ENCODE measurements around the gene EHD2.
"Not testable (repeated sequence)": the region's sequence is repeated elsewhere in the genome, so short reads cannot be mapped to it uniquely, and the experiment has no call there.

The EHD2 gene

DNA sequence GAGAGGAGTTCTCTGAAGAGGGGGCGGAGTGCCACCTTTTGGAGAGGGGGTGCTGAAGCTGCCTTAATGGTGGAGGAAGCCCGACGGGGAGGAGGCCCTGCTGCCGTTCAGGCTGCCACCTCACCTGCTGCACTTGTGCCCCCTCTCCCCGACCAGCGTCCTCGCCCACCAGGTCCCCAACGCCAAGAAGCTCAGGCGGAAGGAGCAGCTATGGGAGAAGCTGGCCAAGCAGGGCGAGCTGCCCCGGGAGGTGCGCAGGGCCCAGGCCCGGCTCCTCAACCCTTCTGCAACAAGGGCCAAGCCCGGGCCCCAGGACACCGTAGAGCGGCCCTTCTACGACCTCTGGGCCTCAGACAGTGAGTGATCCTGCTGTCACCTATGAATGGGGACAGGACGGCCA lies 37.5 kb downstream of the EHD2 start:
- DNase-seq (ENCODE audit: low spot score) = no peak

DNA sequence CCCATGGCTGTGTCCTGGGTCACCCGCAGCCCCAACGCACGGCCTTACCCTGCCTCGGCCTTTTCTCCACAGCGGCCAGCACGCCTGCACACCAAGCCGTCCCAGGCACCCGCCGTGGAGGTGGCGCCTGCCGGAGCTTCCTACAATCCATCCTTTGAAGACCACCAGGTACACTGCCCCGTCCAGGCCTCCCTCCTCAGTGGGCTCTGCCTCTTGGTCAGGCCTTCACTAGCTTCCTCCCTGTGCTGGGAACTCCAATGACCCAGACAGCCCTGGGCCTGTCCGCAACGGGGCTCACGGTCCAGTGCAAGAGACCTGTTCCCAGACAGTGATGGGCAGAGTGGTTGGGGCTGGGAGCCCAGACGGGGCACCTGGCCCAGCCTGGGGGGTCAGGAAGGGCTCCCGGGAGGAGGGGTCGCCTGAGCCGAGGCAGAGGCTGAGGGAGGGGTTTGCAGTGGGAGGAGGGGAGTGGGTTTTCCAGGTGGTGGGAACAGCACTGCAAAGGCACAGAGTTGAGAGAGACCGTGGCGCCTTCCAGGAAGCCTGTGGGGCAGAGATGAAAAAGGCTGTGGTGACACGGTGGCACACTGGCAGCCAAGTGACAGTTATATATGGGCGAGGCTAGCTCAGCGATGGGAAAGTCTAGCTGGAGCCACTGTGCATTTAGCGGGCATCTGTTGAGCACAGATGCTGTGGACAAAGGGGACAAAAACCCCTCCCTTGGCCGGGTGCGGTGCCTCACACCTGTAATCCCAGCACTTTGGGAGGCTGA lies 39.4 kb downstream of the EHD2 start:
- DNase-seq (ENCODE audit: low spot score) = no peak

DNA sequence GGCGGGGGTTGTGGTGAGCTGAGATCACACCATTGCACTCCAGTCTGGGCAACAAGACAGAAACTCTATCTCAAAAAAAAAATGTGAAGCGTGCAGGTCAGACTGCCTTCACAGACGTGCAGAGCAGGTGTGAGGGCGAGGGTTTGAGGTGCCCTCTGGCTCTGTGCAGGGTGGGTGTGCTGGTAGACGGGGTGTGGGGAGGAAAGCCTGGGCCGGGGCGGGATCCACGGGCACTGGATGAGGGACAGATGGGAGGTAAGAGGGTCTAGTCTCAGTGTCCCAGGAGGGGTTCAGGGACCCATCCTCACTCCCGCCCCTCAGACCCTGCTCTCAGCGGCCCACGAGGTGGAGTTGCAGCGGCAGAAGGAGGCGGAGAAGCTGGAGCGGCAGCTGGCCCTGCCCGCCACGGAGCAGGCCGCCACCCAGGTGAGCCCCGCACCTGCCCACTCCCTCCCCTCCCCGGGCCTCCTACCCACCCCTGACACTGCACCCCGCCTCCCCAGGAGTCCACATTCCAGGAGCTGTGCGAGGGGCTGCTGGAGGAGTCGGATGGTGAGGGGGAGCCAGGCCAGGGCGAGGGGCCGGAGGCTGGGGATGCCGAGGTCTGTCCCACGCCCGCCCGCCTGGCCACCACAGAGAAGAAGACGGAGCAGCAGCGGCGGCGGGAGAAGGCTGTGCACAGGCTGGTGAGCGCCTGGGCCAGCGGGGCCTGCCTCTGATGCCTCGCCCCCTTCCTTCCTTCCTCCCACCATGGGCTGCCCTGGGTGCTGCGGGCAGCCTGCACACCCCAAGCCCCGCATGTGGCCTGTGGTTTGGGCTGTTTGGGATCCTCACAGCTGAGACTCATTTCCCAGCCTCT lies 41.2 kb downstream of the EHD2 start:
- no peak for DNase-seq (ENCODE audit: low spot score)

DNA sequence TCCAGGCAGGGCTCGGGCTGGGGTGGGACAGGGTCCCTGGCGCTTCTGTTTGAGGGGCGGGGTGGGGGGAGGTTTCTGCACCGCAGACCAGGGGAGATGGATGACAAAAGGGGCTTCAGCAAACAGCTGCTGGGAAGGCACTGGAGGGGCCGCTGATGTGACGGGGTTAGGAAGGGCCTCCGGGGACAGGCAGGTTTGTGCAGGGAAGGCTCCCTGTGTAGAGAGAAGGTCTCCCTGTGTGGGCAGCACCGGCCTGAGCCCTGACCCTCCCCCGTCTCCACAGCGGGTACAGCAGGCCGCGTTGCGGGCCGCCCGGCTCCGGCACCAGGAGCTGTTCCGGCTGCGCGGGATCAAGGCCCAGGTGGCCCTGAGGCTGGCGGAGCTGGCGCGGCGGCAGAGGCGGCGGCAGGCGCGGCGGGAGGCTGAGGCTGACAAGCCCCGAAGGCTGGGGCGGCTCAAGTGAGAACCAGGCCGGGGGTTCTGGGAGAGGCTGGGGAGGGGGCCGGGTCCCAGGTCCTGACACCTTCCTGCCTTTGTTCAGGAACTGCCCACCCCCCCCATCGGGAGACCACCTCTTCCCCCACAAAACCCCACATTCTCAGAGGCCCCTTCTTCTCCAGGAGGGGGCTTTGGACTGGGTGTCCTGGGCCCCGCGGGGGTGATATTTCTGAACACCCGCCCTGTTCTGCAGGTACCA lies 42.0 kb downstream of the EHD2 start:
- no peak for DNase-seq (ENCODE audit: low spot score)

DNA sequence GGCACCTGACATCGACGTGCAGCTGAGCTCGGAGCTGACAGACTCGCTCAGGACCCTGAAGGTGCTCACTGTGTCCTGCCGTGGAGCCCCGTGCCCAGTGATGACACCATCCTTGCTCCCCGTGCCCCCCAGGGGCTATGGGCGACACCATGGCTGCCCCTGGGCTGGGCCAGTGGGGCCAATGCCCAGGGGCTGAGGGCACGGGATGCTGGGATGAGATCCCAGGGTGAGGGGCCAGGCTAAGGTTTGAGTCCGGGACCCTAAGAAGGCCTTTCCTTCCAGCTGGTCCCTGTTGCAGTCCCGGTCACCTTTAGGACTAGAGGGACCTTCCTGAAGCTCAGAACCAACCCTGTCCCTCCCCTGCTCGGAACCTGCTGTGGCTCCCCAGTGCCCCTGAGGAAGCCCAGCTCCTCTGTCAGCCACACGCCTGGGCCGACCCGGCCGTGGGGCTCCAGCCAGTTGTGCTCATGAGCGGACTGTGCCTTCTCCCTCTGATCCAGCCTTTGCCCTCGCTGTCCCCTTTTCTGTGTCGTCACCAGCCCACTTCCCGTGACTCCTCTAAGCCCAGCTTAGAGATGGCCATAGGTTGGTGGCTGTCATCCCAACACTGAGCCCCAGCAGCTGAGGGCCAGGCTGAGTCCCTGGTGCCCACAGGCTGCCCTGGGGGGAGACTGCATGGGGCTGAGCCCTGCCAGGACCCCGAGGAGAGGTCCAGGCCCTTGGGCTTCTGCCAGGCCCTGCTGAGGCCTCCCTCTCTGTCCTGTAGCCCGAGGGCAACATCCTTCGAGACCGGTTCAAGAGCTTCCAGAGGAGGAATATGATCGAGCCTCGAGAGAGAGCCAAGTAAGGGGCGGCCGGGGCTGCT lies 42.8 kb downstream of the EHD2 start:
- no peak for DNase-seq (ENCODE audit: low spot score)

DNA sequence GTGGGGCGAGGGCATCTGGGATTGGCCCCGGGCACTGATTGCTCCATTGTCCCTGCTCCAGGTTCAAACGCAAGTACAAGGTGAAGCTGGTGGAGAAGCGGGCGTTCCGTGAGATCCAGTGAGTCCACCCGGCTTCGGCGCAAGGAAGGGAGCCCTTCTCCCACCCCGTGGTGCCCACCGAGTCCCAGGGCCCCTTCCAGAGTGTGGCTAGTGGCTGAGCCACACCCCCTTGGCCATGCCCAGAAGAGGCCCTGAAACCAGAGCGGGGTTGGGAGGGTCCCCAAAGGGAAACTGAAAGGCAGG lies 43.4 kb downstream of the EHD2 start:
- DNase-seq (ENCODE audit: low spot score) = no peak

DNA sequence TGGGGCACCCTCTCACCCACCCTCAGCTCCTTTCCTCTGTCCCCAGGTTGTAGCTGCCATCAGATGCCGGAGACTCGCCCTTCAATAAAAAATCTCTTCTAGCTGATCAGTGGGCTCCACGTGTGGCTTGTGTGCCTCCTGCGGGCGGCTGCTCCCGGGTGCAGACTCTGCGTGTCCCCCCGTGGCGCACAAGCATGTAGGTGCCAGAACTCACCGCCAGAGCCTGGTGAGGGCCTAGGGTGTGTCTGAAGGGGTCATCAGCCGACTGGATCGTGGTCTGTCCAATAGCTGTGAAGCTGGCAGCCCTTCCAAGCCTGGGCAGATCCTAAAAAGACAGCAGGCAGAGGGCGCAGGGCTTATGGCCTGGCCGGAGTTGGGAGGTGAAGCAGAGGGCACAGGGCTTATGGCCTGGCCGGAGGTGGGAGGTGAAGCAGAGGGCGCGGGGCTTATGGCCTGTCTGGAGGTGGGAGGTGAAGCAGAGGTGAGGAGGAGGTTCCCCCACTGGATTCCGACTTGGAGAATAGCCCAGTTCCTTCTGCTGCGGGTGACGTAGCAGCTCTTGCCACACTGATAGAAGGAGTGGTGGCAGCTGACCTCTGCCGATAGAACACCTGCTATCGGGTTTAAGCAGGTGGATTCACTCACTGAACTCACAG lies 43.9 kb downstream of the EHD2 start:
- no peak for DNase-seq (ENCODE audit: low spot score)

DNA sequence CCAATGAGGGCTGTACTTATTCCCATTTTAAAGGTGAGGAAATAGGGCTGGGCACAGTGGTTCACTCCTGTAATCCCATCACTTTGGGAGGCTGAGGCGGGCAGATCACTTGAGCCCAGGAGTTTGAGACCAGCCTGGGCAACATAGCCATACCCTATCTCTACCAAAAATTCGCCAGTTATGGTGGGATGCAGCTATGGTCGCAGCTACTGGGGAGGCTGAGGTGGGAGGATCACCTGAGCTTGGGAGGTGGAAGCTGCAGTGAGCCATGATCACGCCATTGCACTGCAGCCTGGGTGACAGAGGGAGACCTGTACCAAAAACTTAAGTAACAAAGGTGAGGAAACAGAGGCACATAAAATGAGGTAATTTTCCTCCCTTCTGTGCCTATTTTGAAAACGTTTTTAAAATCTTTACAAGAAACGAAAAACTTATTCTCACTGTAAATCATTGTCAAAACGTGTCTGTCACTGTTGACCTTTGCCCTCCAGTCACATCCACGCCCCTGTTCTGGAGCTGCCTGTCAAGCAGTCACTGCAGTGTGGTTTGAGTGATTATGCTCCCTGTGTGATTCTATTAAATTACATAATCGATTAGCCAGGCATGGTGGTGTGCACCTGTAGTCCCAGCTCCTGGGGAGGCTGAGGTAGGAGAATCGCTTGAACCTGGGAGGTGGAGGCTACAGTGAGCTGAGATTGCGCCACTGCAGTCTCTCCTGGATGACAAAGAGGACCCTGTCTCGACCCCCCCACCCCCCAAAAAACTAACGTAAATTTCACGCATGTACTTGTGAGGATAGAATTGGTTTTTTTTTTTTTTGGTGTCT lies 44.6 kb downstream of the EHD2 start:
- no peak for DNase-seq (ENCODE audit: low spot score)

DNA sequence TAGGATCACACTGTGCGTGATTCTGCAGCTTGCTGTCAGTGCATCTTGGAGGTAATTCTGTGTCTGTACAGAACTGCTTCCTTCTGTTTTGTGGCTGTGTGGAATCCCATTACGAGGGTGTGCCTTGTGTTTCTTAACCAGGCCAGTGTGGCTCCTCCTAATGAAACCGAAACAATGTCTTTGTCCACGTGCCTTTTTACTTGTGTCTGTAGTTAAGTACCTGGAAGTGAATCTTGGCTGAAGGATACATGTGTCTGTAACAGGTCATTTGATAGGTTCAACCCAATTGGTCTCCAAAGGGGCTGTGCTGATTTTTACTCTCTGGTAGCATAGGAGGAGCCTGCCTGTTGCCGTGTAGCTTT lies 45.2 kb downstream of the EHD2 start:
- DNase-seq (ENCODE audit: low spot score) = no peak

DNA sequence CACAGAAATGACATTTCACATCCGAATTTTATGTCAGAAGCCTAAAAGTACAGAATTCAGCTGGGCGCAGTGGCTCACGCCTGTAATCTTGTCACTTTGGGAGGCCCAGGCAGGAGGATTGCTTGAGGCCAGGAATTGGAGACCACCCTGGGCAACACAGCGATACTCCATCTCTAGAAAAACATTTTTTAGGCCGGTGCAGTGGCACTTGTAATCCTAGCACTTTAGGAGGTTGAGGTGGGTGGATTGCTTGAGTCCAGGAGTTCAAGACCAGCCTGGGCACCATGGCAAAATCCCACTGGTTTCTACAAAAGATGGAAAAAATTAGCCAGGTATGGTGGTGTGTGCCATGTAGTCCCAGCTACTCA lies 47.4 kb downstream of the EHD2 start:
- no peak for DNase-seq (ENCODE audit: low spot score)

DNA sequence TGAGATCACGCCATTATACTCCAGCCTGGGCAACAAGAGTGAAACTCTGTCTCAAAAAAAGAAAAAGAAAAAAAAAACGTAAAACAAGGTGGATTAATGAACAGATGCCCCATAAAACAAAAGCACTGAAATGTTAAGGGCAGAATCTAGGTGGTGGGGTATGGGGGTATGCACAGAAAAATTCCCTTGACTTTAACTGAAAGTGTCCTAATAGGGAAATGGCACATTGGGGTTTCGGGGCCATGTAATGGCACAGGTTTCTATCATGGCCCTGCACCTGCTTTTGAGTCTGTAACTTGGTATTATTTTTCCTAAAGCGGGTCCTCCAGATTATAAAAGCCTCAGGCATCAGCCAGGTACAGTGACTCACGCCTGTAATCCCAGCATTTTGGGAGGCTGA lies 48.3 kb downstream of the EHD2 start:
- DNase-seq (ENCODE audit: low spot score) = no peak

DNA sequence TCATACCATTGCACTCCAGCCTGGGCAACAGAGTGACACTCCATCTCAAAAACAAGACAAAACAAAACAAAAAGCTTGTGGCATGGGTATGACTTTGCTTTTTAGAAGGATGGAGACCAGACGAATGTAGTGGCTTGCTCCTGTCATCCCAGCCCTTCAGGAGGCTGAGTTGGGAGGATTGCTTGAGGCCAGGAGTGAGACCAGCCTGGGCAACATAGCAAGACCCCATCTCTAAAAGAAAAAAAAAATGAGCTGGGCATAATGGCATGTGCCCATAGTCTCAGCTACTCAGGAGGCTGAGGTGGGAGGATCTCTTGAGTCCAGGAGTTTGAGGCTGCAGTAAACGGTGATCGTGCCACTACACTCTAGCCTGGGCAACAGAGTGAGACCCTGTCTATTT lies 48.9 kb downstream of the EHD2 start:
- DNase-seq (ENCODE audit: low spot score) = no peak

DNA sequence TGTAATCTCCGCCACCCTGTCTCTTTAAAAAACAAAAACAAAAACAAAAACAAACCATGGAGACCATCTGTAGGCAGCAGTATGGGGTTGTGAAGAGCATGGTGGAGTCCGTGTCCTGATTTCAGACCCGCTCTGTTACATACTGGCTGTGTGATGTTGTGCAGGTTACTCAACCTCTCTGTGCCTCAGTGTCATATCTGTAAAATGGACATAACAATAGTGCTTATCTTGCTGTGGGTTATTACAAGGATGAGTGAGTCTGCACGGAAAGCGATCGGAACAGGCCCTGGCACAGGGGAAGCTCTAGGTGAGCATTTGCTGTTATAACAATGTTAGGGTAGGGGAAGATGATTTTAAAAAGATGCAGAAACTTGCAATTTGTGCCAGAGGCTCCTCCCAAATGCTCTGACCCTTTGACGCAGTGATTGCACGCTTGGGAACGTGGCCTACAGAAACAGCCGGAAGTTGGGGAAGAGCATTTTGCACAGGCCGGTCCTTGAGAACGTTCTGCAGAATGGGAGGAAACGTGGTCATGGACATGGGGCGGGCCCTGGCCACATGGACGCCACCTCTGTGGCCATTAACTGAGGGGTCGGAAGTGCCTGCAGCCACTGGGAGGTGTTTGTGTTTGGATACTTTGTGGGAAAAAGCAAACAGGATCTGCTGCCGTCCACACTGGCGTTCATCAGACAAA lies 49.5 kb downstream of the EHD2 start:
- no peak for DNase-seq (ENCODE audit: low spot score)

DNA sequence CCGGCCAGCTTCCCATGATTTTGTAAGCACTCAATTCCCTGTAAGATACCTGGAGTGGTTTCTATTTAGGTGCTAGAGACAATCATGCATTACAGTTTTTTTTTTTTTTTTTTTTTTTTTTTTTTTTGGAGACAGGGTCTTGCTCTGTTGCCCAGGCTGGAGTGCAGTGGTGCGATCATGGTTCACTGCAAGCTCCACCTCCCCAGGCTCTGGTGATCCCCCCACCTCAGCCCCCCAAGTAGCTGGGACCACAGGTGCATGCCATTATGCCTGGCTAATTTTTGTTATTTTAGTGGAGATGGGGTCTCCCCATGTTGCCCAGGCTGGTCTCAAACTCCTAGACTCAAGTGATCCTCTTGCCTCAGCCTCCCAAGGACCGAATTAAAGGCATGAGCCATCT lies 51.5 kb downstream of the EHD2 start:
- DNase-seq (ENCODE audit: low spot score) = not testable (repeated sequence)

DNA sequence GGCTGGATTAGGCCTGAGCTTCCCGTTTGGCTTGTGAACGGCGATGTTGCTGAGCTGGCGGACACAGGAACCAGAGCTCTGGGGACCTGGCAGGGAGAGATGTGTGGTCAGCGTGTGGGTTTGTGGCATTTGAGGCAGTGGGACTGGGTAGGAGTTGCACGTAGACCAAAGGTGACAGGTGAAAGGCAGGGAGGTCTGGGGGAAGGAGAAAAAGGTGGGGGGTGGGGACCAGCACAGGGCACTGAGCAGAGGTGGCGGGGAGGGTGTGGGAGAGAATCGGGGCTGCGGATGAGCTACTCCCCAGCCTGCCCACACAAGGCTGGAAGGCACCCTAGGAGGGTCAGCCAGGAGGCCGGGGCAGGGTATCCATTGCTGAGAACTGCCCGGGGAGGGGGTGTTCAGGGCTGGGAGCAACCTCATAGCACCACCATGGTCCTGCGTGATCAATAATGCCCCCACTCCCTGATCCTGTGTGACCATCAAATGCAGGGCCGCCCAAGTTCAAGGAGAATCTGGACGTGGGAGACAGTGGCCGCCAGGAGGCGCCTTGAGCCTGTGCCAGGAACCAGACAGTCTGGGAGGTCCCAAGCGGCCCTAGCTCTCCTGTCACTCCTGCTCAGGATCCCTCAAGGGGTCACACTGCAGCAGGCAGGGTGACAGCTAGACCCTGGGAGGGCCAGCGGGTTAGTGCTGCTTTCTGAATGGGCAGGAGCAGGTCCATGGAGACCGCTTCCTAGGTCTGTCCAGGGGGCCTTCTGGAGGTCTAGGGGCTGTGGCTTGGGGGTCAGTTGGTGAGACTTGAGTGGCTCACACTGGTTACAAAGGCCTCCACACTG lies 52.5 kb downstream of the EHD2 start:
- DNase-seq (ENCODE audit: low spot score) = peak; percentile 79

DNA sequence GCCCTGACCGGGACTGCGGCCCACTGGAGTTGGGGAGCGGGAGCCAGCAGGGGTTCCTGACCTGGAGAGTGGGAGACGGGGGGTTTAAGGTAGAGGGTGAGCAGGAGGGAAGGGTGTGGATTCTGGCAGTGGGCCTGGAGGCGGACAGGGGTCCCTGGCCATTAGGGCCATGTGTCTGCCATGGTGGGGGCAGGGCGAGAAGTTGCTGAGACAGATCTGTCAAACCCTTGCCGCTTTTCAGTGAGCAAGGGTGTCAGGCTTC lies 53.1 kb downstream of the EHD2 start:
- no peak for DNase-seq (ENCODE audit: low spot score)

DNA sequence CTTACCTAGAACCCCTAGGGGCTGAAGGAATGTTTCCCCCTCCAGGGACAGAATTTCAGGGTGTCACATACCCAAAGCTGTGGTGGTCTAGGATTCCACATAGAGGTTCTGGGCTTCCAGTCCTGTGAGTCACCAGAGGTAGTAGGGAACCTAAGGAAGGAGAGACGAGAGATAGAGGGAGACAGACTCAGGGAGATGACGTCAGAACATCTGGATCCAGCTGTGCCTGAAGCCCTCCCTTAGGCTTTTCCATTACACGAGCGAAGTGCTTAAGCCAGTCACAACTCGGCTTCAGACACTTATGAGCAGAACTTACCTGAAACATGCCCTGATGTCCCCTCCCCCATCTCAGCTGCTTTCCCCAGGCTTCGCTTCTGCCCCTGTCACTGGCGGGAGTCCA lies 53.4 kb downstream of the EHD2 start:
- DNase-seq (ENCODE audit: low spot score) = no peak

DNA sequence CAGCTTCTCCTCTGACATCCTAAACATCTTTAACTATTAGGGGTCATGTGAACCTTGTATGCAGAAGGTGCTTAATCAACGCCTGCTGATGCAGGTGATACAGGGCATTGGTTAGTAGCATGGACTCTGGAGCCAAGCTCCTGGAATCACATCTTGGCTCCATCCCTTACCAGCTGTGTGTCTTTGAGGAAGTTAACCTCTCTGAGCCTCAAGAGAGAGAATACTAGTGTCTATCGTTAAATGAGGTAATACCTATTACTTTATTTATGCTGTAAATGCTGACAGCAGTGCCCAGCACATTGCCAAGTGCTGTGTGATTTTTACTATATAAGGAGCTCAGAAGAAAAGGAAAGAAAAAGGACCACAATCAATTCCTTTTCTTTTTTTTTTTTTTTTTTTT lies 54.1 kb downstream of the EHD2 start:
- DNase-seq (ENCODE audit: low spot score) = no peak

DNA sequence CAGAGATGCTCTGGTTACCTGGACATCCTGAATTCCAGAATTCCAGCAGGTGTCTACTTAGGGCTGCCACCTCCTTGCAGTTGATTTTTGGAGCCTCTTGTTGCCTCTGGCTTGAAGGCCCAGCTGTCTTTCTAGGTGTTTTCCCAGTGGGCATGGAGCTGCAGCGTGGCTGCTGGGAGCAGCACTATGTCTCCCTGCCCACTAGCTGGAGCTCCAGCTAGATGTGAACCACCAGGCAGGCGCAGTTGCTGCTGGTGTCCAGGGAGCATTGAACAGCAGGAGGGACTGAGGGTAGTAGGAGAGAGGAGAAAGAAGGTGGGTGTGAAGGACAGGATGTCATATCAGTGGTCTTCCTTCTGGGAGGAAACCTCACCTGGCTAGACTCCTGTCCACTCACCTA lies 55.4 kb downstream of the EHD2 start:
- DNase-seq (ENCODE audit: low spot score) = no peak

DNA sequence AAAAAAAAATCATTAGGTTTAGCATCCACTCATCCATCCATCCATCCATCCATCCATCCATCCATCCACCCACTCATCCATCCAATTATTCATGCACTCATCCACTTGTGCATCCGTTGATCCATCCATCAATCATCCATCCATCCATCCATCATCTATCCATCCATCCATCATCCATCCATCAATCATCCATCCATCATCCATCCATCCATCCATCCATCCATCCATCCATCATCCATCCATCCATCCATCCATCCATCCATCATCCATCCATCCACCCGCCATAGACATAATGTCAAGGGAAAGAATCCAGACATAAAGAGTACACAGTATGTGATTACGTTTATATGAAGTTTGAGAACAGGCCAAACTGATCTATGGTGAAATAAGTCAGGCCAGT lies 56.3 kb downstream of the EHD2 start:
- DNase-seq (ENCODE audit: low spot score) = no peak

Measured in ecto neural progenitor cell (in vitro differentiated cells).